WI38 (cell line): ENCODE data around the gene ULBP1.
"Not testable (repeated sequence)": the region's sequence is repeated elsewhere in the genome, so short reads cannot be mapped to it uniquely, and the experiment has no call there.

Source experiments
- H3K4me3 ChIP-seq: 2 replicates; pipeline ENCODE4 v1.5.1; 2011; ENCODE audit warnings: low read depth, mild to moderate bottlenecking, control low read depth, low read length
- CTCF ChIP-seq: IDR thresholded peaks from 2 replicates; pipeline ENCODE4 v1.5.1; 2012; ENCODE audit warnings: low read depth, mild to moderate bottlenecking, control low read depth, low read length

ULBP1 gene

DNA sequence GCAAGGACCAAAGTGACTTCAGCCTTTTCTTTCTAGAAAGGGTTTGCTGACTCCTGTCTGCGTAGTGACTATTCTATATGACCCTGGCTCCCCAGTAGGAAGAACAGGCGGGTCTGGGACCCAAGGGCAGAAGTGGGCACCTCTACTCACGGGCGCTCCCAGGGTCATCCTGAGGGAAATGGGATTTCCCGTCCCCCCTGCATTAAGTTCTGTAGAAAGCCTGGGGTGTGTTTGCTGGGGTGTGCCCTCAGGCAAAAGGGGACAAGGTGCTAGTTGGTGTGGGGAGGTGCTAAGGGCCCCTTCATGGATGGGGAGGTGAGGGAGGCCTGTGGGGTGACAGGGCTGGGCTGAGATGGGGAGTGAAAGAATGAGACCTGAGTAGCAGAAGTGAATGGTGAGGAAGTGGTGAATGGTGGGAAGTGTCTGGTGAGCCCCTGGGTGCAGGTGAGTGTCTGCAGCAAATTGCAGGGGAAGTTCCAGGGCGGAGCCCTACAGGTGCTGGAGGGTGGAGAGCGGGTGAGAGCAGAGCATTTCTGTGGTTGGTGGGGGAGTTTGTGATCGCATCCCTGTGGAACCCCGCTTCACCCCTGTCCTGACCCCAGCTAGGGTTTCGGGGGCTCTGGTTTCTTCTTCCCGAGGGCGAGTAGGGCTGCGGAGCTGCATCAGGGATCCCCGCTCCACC is 40.5 kb downstream of the ULBP1 start:
- peak overlapping the region; percentile 62 for H3K4me3 ChIP-seq
- no peak for TF ChIP-seq CTCF

GRCh38 chr6:150004783-150005717 is 41.3 kb downstream of the ULBP1 start:
- TF ChIP-seq CTCF: no peak
- H3K4me3 ChIP-seq: peak overlapping the region; percentile 62

GRCh38 chr6:150005761-150006651 is 42.3 kb downstream of the ULBP1 start:
- H3K4me3 ChIP-seq: peak overlapping the region; percentile 62
- TF ChIP-seq CTCF: no peak

DNA sequence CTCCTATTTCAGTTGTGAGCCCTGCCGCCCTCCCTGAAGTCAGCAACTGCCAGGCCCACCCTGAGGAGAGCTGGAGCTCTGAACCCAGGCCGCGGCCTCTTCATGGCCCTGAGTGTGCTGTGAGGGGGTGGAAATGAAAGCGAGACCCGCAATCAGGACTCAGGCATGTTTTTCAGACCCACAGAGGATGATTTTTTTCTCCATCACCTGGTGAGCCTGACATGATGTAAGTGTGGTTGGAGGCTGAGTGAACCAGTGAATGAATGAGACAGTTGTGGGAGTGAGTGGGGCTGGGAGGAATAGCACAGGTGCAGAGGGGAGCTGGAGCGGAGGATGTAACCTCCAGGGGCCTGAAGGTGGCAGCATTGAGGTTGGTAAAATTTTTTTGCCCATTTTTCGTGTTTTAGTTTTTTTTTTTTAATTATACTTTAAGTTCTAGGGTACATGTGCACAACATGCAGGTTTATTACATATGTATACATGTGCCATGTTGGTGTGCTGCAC is 43.3 kb downstream of the ULBP1 start:
- TF ChIP-seq CTCF: peak; percentile 51
- H3K4me3 ChIP-seq: no peak overlapping the region

GRCh38 chr6:150008588-150008987 is 44.8 kb downstream of the ULBP1 start:
- TF ChIP-seq CTCF: no peak

DNA sequence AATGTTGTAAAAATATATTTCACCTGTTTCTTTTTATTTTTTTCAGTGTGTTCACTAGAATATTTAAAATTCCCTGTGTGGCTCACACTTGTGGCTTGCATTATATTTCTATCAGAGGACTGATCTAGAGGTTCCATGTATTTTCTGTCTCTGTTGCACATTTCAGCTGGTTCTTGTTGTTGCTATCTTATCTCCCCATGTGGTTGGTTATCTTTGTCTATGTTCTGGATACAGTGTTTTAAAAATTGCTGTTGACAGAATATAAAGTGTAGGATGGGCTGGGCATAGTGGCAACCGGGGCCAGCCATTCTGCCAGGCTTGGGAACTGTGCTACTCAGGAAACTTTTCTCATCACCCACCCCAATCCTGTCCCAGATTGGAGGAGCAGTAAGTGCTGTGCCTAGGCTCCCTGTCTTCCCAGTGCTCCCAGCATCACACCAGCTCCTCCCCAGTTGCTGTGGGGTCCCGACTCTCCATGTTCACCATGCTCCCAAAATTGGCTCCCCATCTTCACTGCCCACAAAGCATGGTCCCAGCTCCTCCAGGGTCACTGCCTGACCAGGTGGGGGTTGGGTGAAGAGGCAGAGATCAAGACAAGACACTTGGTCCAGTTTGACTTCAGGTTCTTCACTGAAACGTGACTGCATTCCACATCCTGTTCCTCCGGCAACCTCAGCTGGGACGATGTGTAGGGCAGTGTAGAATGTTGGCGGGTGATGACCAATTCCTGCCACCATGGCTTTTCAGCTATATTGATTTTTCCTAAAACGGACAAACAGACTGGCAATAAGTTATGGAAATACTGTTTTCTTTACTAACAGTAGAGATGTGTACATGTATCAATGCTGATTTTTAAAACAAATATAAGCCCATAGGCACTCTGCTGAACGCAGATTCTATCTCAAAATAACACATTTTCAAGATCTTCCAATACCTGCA is 49.4 kb downstream of the ULBP1 start:
- not testable (repeated sequence) for H3K4me3 ChIP-seq

More at GRCh38 chr6:150008588-150008987, 44.8 kb downstream of the ULBP1 start:
- no peak overlapping the region for H3K4me3 ChIP-seq

- H3K4me3 ChIP-seq: not testable (repeated sequence)
Measured at GRCh38 chr6:150013785-150014622, 50.3 kb downstream of the ULBP1 start.

DNA sequence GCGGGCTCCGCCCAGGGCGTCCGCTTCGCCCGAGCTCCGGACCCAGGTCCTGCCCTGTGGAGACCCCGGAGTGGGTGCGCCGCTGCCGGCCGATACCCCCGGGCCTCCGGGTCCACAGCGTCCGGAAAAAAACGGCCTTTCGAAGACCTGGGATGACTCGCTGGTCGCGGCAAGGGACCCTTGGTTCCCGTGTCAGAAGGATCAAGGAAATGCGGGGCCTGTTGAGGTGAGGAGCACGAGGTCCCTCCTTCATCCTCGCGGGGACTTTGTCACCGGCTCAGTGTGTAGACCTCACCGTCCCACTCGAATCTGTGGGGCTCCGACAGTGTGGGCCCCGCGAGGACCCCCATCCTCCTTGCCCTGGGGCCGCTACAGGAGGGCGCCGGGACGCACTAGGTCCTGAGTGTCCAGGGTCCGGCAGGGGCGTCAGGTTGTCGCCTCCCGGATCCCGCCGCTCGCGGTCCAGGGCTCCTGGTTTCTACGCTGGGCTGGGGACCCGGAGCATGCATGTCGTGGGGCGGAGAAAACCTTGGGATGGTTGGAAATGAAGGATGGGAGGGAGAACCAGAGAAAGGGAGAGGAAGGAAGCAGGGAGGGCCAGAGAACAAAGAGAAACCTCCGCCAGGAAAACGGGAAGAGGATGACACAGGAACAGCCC is 51.0 kb downstream of the ULBP1 start:
- H3K4me3 ChIP-seq: not testable (repeated sequence)

- not testable (repeated sequence) for H3K4me3 ChIP-seq
Measured at GRCh38 chr6:150015281-150016001, 51.7 kb downstream of the ULBP1 start.
